LNCAP (cell line): ENCODE measurements around the gene PPIL6.

ENCODE experiments used
- TF ChIP-seq, protein P1 (sequence below): fragments of 450-650 bp; IDR thresholded peaks from 2 replicates; pipeline ENCODE4 v1.5.1; 2017; ENCODE audit warnings: mild to moderate bottlenecking

Gene PPIL6

DNA sequence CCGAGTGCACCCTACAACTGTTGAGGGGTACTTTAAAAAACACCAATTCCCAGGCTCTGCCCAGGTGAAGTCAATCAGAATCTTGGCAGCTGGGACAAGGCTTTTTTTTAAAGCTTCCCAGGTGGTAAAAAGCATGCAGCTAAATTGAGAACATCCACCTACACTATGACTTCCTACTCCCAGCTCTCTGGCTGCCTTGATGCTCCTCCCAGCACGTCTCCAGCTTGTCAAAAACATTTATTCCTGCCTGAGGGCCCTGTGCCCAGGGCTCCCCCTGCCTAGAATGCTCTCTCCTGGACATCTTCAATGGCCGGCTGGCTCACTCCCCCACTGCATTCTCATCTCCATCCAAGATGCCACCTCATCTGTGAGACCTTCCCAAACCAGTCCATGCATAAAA lies 32.7 kb upstream of the PPIL6 start:
- TF ChIP-seq, protein P1, sequence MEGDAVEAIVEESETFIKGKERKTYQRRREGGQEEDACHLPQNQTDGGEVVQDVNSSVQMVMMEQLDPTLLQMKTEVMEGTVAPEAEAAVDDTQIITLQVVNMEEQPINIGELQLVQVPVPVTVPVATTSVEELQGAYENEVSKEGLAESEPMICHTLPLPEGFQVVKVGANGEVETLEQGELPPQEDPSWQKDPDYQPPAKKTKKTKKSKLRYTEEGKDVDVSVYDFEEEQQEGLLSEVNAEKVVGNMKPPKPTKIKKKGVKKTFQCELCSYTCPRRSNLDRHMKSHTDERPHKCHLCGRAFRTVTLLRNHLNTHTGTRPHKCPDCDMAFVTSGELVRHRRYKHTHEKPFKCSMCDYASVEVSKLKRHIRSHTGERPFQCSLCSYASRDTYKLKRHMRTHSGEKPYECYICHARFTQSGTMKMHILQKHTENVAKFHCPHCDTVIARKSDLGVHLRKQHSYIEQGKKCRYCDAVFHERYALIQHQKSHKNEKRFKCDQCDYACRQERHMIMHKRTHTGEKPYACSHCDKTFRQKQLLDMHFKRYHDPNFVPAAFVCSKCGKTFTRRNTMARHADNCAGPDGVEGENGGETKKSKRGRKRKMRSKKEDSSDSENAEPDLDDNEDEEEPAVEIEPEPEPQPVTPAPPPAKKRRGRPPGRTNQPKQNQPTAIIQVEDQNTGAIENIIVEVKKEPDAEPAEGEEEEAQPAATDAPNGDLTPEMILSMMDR = no peak

DNA sequence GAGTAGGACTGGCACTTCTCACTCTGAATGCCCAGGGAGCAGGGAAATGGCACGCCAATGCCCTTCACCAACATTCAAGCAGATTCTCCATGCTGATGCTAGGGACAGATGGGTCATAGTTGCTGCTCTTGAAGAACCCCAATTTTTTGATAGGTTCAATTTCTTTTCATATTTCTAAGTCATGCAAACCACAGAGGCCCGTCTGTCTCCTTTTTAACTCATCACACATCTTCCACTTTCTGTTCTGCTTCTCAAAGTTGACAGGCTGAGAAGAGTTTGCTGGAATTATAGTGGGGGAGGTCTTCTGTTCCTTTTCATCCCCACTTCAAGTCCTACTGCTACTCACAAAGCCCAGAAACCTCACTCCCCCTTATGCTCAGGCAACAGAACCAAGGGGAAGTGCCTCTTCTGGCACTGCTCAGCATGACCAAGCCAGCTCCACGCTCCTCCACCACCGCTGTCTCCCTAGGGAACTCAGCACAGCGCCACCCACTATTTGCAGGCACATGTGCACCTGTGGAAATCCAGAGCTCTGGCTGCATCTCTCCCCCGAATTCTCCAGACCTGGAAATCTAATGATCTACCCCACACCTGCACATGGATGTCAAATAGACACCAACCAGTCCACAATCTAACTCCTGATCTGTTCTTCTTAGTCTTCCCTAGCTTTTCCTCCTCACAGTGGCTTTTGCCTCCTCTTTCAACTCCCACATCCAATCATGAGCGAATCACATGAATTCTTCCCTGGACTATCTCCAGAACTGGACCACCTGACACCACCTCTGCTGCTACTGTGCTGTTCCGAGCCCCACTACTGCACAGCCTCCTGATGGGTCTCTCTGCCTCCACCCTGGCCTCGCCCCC lies 31.9 kb upstream of the PPIL6 start:
- TF ChIP-seq, protein P1 = no peak

DNA sequence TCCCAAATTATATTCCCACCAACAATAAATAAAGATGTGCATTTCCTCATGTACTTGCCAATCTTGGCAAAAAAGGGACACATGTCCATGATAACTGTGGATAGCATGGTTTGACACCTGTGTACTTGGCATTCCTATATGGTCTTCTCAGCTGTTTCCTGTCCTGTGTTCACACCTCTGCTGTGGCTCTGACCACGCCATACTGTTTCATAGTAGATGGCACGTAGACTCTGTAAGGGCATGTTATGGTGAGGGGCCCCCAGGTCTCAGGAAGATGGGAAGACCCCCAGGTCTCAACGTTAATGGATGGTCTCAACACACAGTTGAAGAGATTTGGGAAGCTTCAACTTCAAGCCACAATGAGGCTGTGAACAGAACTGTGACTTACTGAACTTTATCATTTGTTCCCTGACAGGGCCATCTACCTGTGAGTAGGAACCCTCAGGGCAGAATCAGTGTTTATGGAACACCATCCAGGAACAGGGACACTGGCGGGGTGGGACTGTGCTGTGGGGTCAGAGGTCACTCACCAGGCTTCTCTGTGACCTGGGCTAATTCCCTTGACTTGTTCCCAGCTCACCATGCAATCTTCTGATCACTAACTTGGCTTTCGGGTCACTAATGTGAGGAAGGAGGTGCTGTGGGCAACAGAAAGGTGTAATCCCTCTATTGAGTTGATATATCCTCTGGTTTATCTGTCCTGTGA lies 30.8 kb upstream of the PPIL6 start:
- TF ChIP-seq, protein P1 = no peak

DNA sequence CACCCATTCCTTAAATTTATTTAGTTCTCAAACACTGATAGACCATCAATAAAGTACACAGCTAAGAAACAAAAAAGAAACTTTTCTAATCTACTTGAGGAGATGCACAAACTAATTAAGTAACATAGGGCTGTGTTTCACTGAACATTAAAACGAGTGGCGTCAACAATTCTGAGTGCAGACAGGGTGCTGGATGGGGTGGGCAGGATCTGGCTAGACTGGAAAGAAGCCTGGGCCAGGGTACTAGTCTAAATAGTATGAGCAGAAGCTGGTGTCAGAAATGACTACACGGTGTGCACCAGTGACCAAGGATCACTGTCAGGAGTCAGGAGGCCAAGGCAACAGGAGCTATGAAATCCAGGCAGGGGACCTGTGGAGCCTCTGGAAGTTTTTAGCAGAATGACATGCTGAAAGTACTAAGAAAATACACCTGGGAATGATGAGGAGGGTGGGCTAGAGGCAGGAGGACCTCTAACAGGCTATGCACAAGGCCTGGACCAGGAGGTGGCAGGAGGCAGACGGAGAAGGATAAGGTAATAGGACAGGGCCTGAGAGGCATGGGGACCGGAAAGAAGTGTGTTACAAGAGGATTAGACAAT lies 29.3 kb upstream of the PPIL6 start:
- TF ChIP-seq, protein P1 = no peak

DNA sequence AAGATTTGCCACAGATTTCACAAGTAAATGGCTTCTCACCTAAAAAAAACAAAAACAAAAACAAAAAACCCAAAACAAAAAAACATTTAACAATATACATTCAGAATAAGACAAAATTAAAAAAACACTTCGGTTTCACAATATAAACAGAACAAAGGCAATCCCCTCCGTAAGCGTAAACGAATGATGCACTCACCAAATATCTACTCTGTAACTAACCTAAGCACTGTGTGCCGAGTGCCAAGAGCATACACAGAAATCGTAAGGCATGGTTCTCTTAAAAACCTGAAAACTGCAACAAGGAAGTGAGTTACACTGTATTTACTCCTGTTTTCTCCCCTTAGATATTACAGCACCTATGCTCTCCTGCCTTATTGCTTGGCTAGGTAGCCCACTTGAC lies 27.3 kb upstream of the PPIL6 start:
- TF ChIP-seq, protein P1 = no peak

DNA sequence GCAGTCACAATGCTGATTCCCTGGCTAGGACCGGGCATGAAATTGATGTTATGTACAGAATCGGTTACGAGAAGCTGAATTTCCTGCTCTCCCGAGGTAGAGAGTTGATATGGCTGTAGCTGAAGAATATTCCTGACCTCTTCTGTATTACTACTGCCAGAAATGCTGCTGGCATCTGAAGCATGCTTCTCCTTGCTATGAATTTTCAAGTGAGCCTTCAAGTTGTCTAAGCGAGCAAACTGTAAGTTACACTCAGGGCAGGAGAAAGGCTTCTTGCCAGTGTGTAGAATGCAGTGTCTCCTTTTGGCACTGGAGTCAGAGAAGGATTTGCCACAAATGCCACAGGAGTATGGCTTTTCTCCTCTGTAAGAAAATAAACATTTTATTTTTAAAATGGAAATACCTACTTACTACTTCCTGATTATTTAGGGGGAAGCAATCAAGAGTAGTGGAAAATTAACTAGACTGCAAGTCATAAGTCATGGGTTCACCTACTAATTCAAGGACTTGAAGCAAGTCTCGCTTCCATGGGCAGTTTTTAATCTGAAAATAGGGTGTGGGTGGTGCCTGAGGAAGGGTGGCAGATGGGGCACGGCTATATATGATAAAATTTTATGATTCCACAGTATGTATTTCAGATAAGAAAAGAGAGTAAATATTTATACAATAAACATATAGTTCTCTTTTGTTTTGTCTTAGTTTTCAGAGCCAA lies 25.9 kb upstream of the PPIL6 start:
- TF ChIP-seq, protein P1 = no peak

DNA sequence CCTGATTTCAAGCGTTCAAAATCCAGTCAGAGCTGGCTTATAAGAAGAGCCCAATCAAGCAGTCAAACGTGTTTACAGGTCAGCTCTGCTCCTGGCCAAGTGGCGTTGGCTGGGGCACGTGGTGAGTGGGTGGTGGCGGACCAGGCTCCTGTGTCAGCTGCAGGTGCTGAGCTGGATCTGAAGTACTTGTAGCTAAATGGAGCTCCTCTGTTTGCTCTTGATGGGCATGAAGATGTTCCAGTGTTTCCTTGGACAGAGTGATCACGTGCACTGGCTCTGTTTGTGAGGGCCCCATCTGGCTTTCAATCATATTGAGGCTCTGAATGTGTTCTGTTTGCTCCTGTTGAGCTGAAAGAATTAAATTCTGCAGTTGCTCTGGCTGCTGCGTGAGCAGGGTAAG lies 25.3 kb upstream of the PPIL6 start:
- TF ChIP-seq, protein P1 = no peak
